HEK293 (cell line): ENCODE results near the gene RTN4.
A peak's percentile ranks its signal among the peaks of the same experiment; 100 is the strongest.

Experiments
- CTCF ChIA-PET: fragments of 350-600 bp; formaldehyde crosslinking; extraction: SDS; loops from one replicate; lab custom pipeline; 2021; ENCODE audit warnings: antibody characterized with exemption; lab: Yijun Ruan, JAX
- POLR2A ChIA-PET: fragments of 300-600 bp; formaldehyde crosslinking; extraction: SDS; loops from one replicate; lab custom pipeline; 2020; ENCODE audit warnings: antibody characterized with exemption, inconsistent platforms; lab: Yijun Ruan, JAX
- H3K27ac ChIP-seq: fragments of 200-500 bp; sonication (Bioruptor generic); 2 replicates; pipeline ENCODE4 v1.5.1; 2014; ENCODE audit warnings: low read depth, low read length, control low read depth, inconsistent platforms; ENCODE audit errors: extremely low read depth
- H3K36me3 ChIP-seq, 2 experiments: fragments of 200-500 bp in 1 of 2; sonication (Bioruptor generic) in 1 of 2; 1 replicate in 1 of 2; 2 replicates in 1 of 2; pipeline ENCODE4 v1.5.1; 2014 to 2017; ENCODE audit warnings: inconsistent platforms in 2 of 2, low read length in 2 of 2; ENCODE audit not compliant: control insufficient read depth in 2 of 2, insufficient read depth in 1 of 2
- H3K4me1 ChIP-seq: fragments of 200-500 bp; sonication (Bioruptor generic); 2 replicates; pipeline ENCODE4 v1.5.1; 2014; ENCODE audit warnings: mild to moderate bottlenecking, low read length, inconsistent platforms; ENCODE audit not compliant: control insufficient read depth, insufficient read depth
- H3K4me3 ChIP-seq: 2 replicates; pipeline ENCODE4 v1.5.1; 2011; ENCODE audit warnings: low read depth, mild to moderate bottlenecking, control low read depth, low read length, moderate library complexity
- H3K9me3 ChIP-seq: fragments of 200-500 bp; sonication (Bioruptor generic); 2 replicates; pipeline ENCODE4 v1.5.1; 2014; ENCODE audit warnings: low read depth, low read length, inconsistent platforms; ENCODE audit not compliant: control insufficient read depth, insufficient read depth
- CTCF ChIP-seq: fragments of 450-650 bp; formaldehyde crosslinking; IDR thresholded peaks from 2 replicates; pipeline ENCODE4 v1.5.1; 2016; ENCODE audit warnings: missing biosample characterization, missing genetic modification characterization
- PRDM1 ChIP-seq: fragments of 450-650 bp; formaldehyde crosslinking; IDR thresholded peaks from 2 replicates; pipeline ENCODE4; 2016; ENCODE audit warnings: missing biosample characterization, missing genetic modification characterization
- TRIM28 ChIP-seq: IDR thresholded peaks from 2 replicates; pipeline ENCODE4 v1.6.1; 2011; ENCODE audit warnings: low read length, control low read depth, borderline replicate concordance
- ZBTB17 ChIP-seq: fragments of 450-650 bp; formaldehyde crosslinking; IDR thresholded peaks from 2 replicates; pipeline ENCODE4 v1.5.1; 2016; ENCODE audit warnings: missing biosample characterization, missing genetic modification characterization
- ZBTB48 ChIP-seq: fragments of 450-650 bp; formaldehyde crosslinking; IDR thresholded peaks from 2 replicates; pipeline ENCODE4 v1.5.1; 2016; ENCODE audit warnings: missing biosample characterization, missing genetic modification characterization
- ZNF133 ChIP-seq: fragments of 450-650 bp; formaldehyde crosslinking; IDR thresholded peaks from 2 replicates; pipeline ENCODE4 v1.5.1; 2016; ENCODE audit warnings: missing biosample characterization, missing genetic modification characterization
- ZNF140 ChIP-seq: fragments of 450-650 bp; formaldehyde crosslinking; IDR thresholded peaks from 2 replicates; pipeline ENCODE4 v1.5.1; 2016; ENCODE audit warnings: missing biosample characterization, missing genetic modification characterization
- ZNF184 ChIP-seq: fragments of 450-650 bp; IDR thresholded peaks from 2 replicates; pipeline ENCODE4 v1.5.1; 2018; ENCODE audit warnings: missing biosample characterization, mild to moderate bottlenecking, missing genetic modification characterization
- ZNF26 ChIP-seq: fragments of 450-650 bp; formaldehyde crosslinking; IDR thresholded peaks from 2 replicates; pipeline ENCODE4 v1.5.1; 2016; ENCODE audit warnings: missing biosample characterization, missing genetic modification characterization
- ZNF423 ChIP-seq: fragments of 450-650 bp; formaldehyde crosslinking; IDR thresholded peaks from 2 replicates; pipeline ENCODE4 v1.5.1; 2016; ENCODE audit warnings: missing biosample characterization, missing genetic modification characterization
- ZNF473 ChIP-seq: fragments of 450-650 bp; formaldehyde crosslinking; IDR thresholded peaks from 2 replicates; pipeline ENCODE4 v1.5.1; 2017; ENCODE audit warnings: missing biosample characterization, missing genetic modification characterization
- ZNF529 ChIP-seq: fragments of 450-650 bp; formaldehyde crosslinking; IDR thresholded peaks from 2 replicates; pipeline ENCODE4 v1.5.1; 2017; ENCODE audit warnings: missing genetic modification characterization, missing biosample characterization; ENCODE audit not compliant: insufficient replicate concordance
- ZNF621 ChIP-seq: fragments of 450-650 bp; formaldehyde crosslinking; IDR thresholded peaks from 2 replicates; pipeline ENCODE4 v1.5.1; 2017; ENCODE audit warnings: missing biosample characterization, missing genetic modification characterization
- ZNF776 ChIP-seq: fragments of 450-650 bp; formaldehyde crosslinking; IDR thresholded peaks from 2 replicates; pipeline ENCODE4 v1.5.0; 2017; ENCODE audit warnings: missing biosample characterization, missing genetic modification characterization, borderline replicate concordance
- ZNF830 ChIP-seq: fragments of 450-650 bp; IDR thresholded peaks from 2 replicates; pipeline ENCODE4 v1.5.0; 2018; ENCODE audit warnings: missing biosample characterization, missing genetic modification characterization, low read depth, mild to moderate bottlenecking, moderate library complexity
- TF ChIP-seq, protein P1 (sequence below): fragments of 450-650 bp; IDR thresholded peaks from 2 replicates; pipeline ENCODE4 v1.5.1; 2018; ENCODE audit warnings: missing biosample characterization, mild to moderate bottlenecking, missing genetic modification characterization
- TF ChIP-seq, protein P2 (sequence below): fragments of 450-650 bp; formaldehyde crosslinking; IDR thresholded peaks from 2 replicates; pipeline ENCODE4 v1.5.1; 2017; ENCODE audit warnings: missing biosample characterization, missing genetic modification characterization
- TF ChIP-seq, protein P3 (sequence below): fragments of 450-650 bp; formaldehyde crosslinking; IDR thresholded peaks from 2 replicates; pipeline ENCODE4 v1.5.1; 2016; ENCODE audit warnings: missing biosample characterization, missing genetic modification characterization

RTN4 gene

GRCh38 chr2:55057474-55057873 is 7.2 kb upstream of the RTN4 start:
- CTCF ChIA-PET = interaction anchor here (0.6 to 1.0 kb wide), 3 partner anchors 44 to 112 kb away, joined by 3 to 4 read pairs (median 4); no protein-coding TSS in a partner anchor

DNA sequence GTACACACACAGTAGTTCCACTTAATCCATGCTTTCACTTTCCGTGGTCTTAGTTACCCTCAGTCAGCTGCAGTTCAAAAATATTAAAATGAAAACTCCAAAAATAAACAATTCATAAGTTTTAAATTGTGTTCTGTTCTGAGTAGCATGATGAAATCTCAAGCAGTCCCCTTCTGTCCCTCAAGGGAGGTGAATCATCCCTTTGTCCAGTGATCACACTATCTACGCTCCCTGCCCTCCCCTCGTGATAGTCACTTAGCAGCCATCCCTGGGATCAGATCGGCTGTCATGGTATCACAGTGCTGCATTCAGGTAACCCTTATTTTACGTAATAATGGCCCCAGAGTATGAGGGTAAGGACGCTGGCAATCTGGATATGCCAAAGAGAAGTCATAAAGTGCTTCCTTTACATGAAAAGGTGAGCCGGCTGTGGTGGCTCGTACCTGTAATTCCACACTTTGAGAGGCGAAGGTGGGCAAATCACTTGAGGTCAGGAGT is 5.8 kb upstream of the RTN4 start:
- POLR2A ChIA-PET = no interaction called here
- no peak overlapping the region for H3K4me3 ChIP-seq
- TF ChIP-seq TRIM28 (no peak), ZNF140 (tag by site-specific recombination) (no peak), ZNF26 (tag by site-specific recombination) (no peak), ZNF184 (tag by site-specific recombination) (no peak), ZBTB17 (tag by site-specific recombination) (peak; percentile 64; the same call in 1 of the 2 replicates), ZNF621 (tag by site-specific recombination) (no peak), ZBTB48 (peak; percentile 71; the same call in 1 of the 2 replicates), ZNF423 (no peak)
- TF ChIP-seq, protein P1, sequence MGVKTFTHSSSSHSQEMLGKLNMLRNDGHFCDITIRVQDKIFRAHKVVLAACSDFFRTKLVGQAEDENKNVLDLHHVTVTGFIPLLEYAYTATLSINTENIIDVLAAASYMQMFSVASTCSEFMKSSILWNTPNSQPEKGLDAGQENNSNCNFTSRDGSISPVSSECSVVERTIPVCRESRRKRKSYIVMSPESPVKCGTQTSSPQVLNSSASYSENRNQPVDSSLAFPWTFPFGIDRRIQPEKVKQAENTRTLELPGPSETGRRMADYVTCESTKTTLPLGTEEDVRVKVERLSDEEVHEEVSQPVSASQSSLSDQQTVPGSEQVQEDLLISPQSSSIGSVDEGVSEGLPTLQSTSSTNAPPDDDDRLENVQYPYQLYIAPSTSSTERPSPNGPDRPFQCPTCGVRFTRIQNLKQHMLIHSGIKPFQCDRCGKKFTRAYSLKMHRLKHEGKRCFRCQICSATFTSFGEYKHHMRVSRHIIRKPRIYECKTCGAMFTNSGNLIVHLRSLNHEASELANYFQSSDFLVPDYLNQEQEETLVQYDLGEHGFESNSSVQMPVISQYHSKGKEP = no peak
- TF ChIP-seq, protein P2, sequence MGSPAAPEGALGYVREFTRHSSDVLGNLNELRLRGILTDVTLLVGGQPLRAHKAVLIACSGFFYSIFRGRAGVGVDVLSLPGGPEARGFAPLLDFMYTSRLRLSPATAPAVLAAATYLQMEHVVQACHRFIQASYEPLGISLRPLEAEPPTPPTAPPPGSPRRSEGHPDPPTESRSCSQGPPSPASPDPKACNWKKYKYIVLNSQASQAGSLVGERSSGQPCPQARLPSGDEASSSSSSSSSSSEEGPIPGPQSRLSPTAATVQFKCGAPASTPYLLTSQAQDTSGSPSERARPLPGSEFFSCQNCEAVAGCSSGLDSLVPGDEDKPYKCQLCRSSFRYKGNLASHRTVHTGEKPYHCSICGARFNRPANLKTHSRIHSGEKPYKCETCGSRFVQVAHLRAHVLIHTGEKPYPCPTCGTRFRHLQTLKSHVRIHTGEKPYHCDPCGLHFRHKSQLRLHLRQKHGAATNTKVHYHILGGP (tag by site-specific recombination) = no peak
- CTCF ChIA-PET = no interaction called here
- H3K27ac ChIP-seq = no peak overlapping the region
- H3K9me3 ChIP-seq = no peaks in the 10 kb centered on the region
- H3K4me1 ChIP-seq = no peaks in the 10 kb centered on the region; the same call in 1 of the 2 replicates
- H3K36me3 ChIP-seq = no peaks in the 10 kb centered on the region

More at GRCh38 chr2:55057474-55057873, 7.2 kb upstream of the RTN4 start:
- H3K9me3 ChIP-seq = no peaks in the 10 kb centered on the region
- H3K36me3 ChIP-seq = no peaks in the 10 kb centered on the region
- POLR2A ChIA-PET = interaction anchor here (0.6 kb wide), 1 partner anchor 537 kb away, joined by 4 read pairs; no protein-coding TSS in a partner anchor
- TF ChIP-seq, protein P3, sequence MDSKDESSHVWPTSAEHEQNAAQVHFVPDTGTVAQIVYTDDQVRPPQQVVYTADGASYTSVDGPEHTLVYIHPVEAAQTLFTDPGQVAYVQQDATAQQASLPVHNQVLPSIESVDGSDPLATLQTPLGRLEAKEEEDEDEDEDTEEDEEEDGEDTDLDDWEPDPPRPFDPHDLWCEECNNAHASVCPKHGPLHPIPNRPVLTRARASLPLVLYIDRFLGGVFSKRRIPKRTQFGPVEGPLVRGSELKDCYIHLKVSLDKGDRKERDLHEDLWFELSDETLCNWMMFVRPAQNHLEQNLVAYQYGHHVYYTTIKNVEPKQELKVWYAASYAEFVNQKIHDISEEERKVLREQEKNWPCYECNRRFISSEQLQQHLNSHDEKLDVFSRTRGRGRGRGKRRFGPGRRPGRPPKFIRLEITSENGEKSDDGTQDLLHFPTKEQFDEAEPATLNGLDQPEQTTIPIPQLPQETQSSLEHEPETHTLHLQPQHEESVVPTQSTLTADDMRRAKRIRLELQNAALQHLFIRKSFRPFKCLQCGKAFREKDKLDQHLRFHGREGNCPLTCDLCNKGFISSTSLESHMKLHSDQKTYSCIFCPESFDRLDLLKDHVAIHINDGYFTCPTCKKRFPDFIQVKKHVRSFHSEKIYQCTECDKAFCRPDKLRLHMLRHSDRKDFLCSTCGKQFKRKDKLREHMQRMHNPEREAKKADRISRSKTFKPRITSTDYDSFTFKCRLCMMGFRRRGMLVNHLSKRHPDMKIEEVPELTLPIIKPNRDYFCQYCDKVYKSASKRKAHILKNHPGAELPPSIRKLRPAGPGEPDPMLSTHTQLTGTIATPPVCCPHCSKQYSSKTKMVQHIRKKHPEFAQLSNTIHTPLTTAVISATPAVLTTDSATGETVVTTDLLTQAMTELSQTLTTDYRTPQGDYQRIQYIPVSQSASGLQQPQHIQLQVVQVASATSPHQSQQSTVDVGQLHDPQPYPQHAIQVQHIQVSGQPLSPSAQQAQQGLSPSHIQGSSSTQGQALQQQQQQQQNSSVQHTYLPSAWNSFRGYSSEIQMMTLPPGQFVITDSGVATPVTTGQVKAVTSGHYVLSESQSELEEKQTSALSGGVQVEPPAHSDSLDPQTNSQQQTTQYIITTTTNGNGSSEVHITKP (tag by site-specific recombination) = no peak
- no peak for TF ChIP-seq CTCF (tag by site-specific recombination)
- TF ChIP-seq ZNF830 (tag by site-specific recombination) = no peak
- TF ChIP-seq ZNF473 (tag by site-specific recombination) = no peak
- TF ChIP-seq PRDM1 (tag by site-specific recombination) = no peak
- TF ChIP-seq ZNF133 (tag by site-specific recombination) = no peak
- TF ChIP-seq ZNF529 (tag by site-specific recombination) = no peak
- TF ChIP-seq ZNF776 (tag by site-specific recombination) = no peak
- TF ChIP-seq, all 188 proteins: peak for 0
- no peaks in the 10 kb centered on the region for H3K4me1 ChIP-seq
- no peak overlapping the region for H3K4me3 ChIP-seq
- H3K27ac ChIP-seq = no peak overlapping the region
